Measurements from ENCODE around the gene SYNC.

Gene SYNC

GRCh38 chr1:32702599-32703478 is at the start of gene SYNC:
SYNC (minus strand) TSS chr1:32702770; CDS start chr1:32702660, 110 bp downstream.
- DNase-seq (ENCODE audit: low read depth in 2 of 2), result no peak

GRCh38 chr1:32749771-32750170 is 47.2 kb upstream of the SYNC start:
- no peak for DNase-seq (ENCODE audit: low read depth in 2 of 2)

GRCh38 chr1:32749332-32749731 is 46.8 kb upstream of the SYNC start:
- DNase-seq (ENCODE audit: low read depth in 2 of 2), result no peak

- no peak for DNase-seq (ENCODE audit: low read depth in 2 of 2)
Observed at GRCh38 chr1:32748926-32749325, 46.4 kb upstream of the SYNC start.

GRCh38 chr1:32748348-32748747 is 45.8 kb upstream of the SYNC start:
- no peak for DNase-seq (ENCODE audit: low read depth in 2 of 2)

- no peak for DNase-seq (ENCODE audit: low read depth in 2 of 2)
Observed at GRCh38 chr1:32746130-32746529, 43.6 kb upstream of the SYNC start.

GRCh38 chr1:32744071-32744425 is 41.5 kb upstream of the SYNC start:
- no peak for DNase-seq (ENCODE audit: low read depth in 2 of 2)

GRCh38 chr1:32743380-32744070 is 41.0 kb upstream of the SYNC start:
- no peak for DNase-seq (ENCODE audit: low read depth in 2 of 2)

- DNase-seq (ENCODE audit: low read depth in 2 of 2), result no peak
Observed at GRCh38 chr1:32742956-32743355, 40.4 kb upstream of the SYNC start.

GRCh38 chr1:32742199-32742947 is 39.8 kb upstream of the SYNC start:
- no peak for DNase-seq (ENCODE audit: low read depth in 2 of 2)

GRCh38 chr1:32741413-32742198 is 39.0 kb upstream of the SYNC start:
- DNase-seq (ENCODE audit: low read depth in 2 of 2), result no peak

GRCh38 chr1:32741059-32741412 is 38.5 kb upstream of the SYNC start:
- DNase-seq (ENCODE audit: low read depth in 2 of 2), result no peak

- DNase-seq (ENCODE audit: low read depth in 2 of 2), result no peak
Observed at GRCh38 chr1:32736812-32737791, 34.5 kb upstream of the SYNC start.

- no peak for DNase-seq (ENCODE audit: low read depth in 2 of 2)
Observed at GRCh38 chr1:32733582-32734321, 31.2 kb upstream of the SYNC start.

GRCh38 chr1:32729254-32730046 is 26.9 kb upstream of the SYNC start:
- DNase-seq (ENCODE audit: low read depth in 2 of 2), result no peak

GRCh38 chr1:32728413-32729077 is 26.0 kb upstream of the SYNC start:
- DNase-seq (ENCODE audit: low read depth in 2 of 2), result no peak

- DNase-seq (ENCODE audit: low read depth in 2 of 2), result no peak
Observed at GRCh38 chr1:32727876-32728275, 25.3 kb upstream of the SYNC start.

- DNase-seq (ENCODE audit: low read depth in 2 of 2), result no peak
Observed at GRCh38 chr1:32725615-32725982, 23.0 kb upstream of the SYNC start.
